Left kidney (tissue), 8 donors: ENCODE data around the gene TIMP1. TPM values are rescaled to one million over a fixed set of nuclear protein-coding genes. Genes with fewer than 3 reads are reported as not detected.

Experiments
- DNase-seq: peaks from one replicate; pipeline ENCODE4 v3.0.0-alpha.2; 2013
- long read RNA-seq, 8 donors: transcript quantifications; one replicate each; lab custom pipeline, GENCODE V29; 2026
- polyA plus RNA-seq: library from polyadenylated mRNA; unstranded; fragments of 120-200 nt; gene quantifications from one replicate; pipeline ENCODE4 v1.2.1, GENCODE V29; 2013; ENCODE audit not compliant: insufficient read length

Gene TIMP1
- 73.2 TPM for polyA plus RNA-seq
- long read RNA-seq, donor 1, transcript TIMP1-204 (2 exons, 595 nt), result minor isoform, 5 of 96 reads
- long read RNA-seq, donor 1, transcript TIMP1-201 (6 exons, 892 nt), result major isoform, 71 of 96 reads
- long read RNA-seq, donor 1, partial matches to known transcripts, result 18 of 96 reads
- long read RNA-seq, donor 1, other reads (novel, unspliced or antisense), result 0 of 96 reads
- long read RNA-seq, donor 2, transcript TIMP1-201 (6 exons, 892 nt), result major isoform, 63 of 75 reads
- long read RNA-seq, donor 2, partial matches to known transcripts, result 7 of 75 reads
- long read RNA-seq, donor 2, other reads (novel, unspliced or antisense), result 0 of 75 reads
- long read RNA-seq, donor 3, transcript TIMP1-201 (6 exons, 892 nt), result major isoform, 36 of 43 reads
- long read RNA-seq, donor 3, partial matches to known transcripts, result 0 of 43 reads
- long read RNA-seq, donor 3, other reads (novel, unspliced or antisense), result 0 of 43 reads
- long read RNA-seq, donor 4, transcript TIMP1-201 (6 exons, 892 nt), result major isoform, 5 of 7 reads
- long read RNA-seq, donor 4, partial matches to known transcripts, result 0 of 7 reads
- long read RNA-seq, donor 4, other reads (novel, unspliced or antisense), result 0 of 7 reads
- long read RNA-seq, donor 5, transcript TIMP1-204 (2 exons, 595 nt), result minor isoform, 6 of 109 reads
- long read RNA-seq, donor 5, transcript TIMP1-201 (6 exons, 892 nt), result major isoform, 84 of 109 reads
- long read RNA-seq, donor 5, partial matches to known transcripts, result 15 of 109 reads
- long read RNA-seq, donor 5, other reads (novel, unspliced or antisense), result 0 of 109 reads
- long read RNA-seq, donor 6, transcript TIMP1-204 (2 exons, 595 nt), result minor isoform, 5 of 76 reads
- long read RNA-seq, donor 6, transcript TIMP1-201 (6 exons, 892 nt), result major isoform, 55 of 76 reads
- long read RNA-seq, donor 6, partial matches to known transcripts, result 15 of 76 reads
- long read RNA-seq, donor 6, other reads (novel, unspliced or antisense), result 0 of 76 reads
- long read RNA-seq, donor 7, transcript TIMP1-201 (6 exons, 892 nt), result major isoform, 77 of 110 reads
- long read RNA-seq, donor 7, transcript TIMP1-204 (2 exons, 595 nt), result minor isoform, 9 of 110 reads
- long read RNA-seq, donor 7, partial matches to known transcripts, result 21 of 110 reads
- long read RNA-seq, donor 7, other reads (novel, unspliced or antisense), result 0 of 110 reads
- long read RNA-seq, donor 8, transcript TIMP1-201 (6 exons, 892 nt), result major isoform, 23 of 33 reads
- long read RNA-seq, donor 8, partial matches to known transcripts, result 6 of 33 reads
- long read RNA-seq, donor 8, other reads (novel, unspliced or antisense), result 0 of 33 reads

GRCh38 chrX:47581731-47582647 is at the start of gene TIMP1:
TSS of gene TIMP1 (plus strand) at chrX:47582436. CDS start at chrX:47583416, 980 bp downstream.
- peak; percentile 76 for DNase-seq

- DNase-seq, result no peak
These were observed 42.4 kb upstream of the TIMP1 start for GRCh38 chrX:47539860-47540259.

- DNase-seq, result peak; percentile 89
These were observed 41.3 kb upstream of the TIMP1 start for GRCh38 chrX:47540754-47541538.

GRCh38 chrX:47543496-47543895 is 38.7 kb upstream of the TIMP1 start:
- no peak for DNase-seq

GRCh38 chrX:47556045-47556623 is 26.1 kb upstream of the TIMP1 start:
- DNase-seq, result peak; percentile 84

GRCh38 chrX:47558436-47558835 is 23.8 kb upstream of the TIMP1 start:
- no peak for DNase-seq

GRCh38 chrX:47560179-47560933 is 21.9 kb upstream of the TIMP1 start:
- DNase-seq, result no peak

- peak; percentile 98 for DNase-seq
These were observed 21.1 kb upstream of the TIMP1 start, which contains the start of gene ARAF for GRCh38 chrX:47560934-47561658. TSS of gene ARAF (plus strand) at chrX:47561205. CDS start at chrX:47562968, 1,763 bp downstream.

GRCh38 chrX:47561659-47562151 is 20.5 kb upstream of the TIMP1 start:
- DNase-seq, result no peak

GRCh38 chrX:47562615-47563243 is 19.5 kb upstream of the TIMP1 start:
- DNase-seq, result no peak

GRCh38 chrX:47563801-47564315 is 18.4 kb upstream of the TIMP1 start:
- no peak for DNase-seq

GRCh38 chrX:47564438-47565085 is 17.7 kb upstream of the TIMP1 start:
- no peak for DNase-seq

- no peak for DNase-seq
These were observed 15.4 kb upstream of the TIMP1 start for GRCh38 chrX:47566841-47567240.

- no peak for DNase-seq
These were observed 13.5 kb upstream of the TIMP1 start for GRCh38 chrX:47568656-47569295.

GRCh38 chrX:47570794-47571193 is 11.4 kb upstream of the TIMP1 start:
- DNase-seq, result no peak

- DNase-seq, result no peak
These were observed 11.0 kb upstream of the TIMP1 start for GRCh38 chrX:47571215-47571614.
